ENCODE measurements around the gene PTX4.

GRCh38 chr16:1519831-1520230 is 31.1 kb upstream of the PTX4 start:
- no peak for TF ChIP-seq CTCF (IDR thresholded peaks at IDR 0.05; ENCODE audit: low read depth, low read length)
- no peak for TF ChIP-seq POLR2A (IDR thresholded peaks at IDR 0.05; ENCODE audit: extremely low read depth, insufficient read length)
- TF ChIP-seq, protein P1, sequence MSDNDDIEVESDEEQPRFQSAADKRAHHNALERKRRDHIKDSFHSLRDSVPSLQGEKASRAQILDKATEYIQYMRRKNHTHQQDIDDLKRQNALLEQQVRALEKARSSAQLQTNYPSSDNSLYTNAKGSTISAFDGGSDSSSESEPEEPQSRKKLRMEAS (IDR thresholded peaks at IDR 0.05; ENCODE audit: low read depth, low read length): no peak
- no peak for TF ChIP-seq MYC (IDR thresholded peaks at IDR 0.05; ENCODE audit: low read depth, low read length)
